Neural cell (in vitro differentiated cells): ENCODE results near the gene MB21D2. TPM values are rescaled to one million over a fixed set of nuclear protein-coding genes. Genes with fewer than 3 reads are reported as not detected.

Experiments
- H2AFZ ChIP-seq: fragments of 200-600, 300-800 bp; sonication (generic), shearing (Covaris generic); 2 replicates; pipeline ENCODE4 v1.6.0; 2014; ENCODE audit warnings: low read depth, mild to moderate bottlenecking, antibody characterized with exemption, low read length, moderate library complexity
- H3F3A ChIP-seq: fragments of 200-600 bp; shearing (Covaris generic); 2 replicates; pipeline ENCODE4 v1.6.1; 2016; ENCODE audit warnings: mild to moderate bottlenecking, moderate library complexity, mixed read lengths, antibody characterized with exemption, low read length; ENCODE audit not compliant: insufficient read depth, poor library complexity, severe bottlenecking
- H3K27ac ChIP-seq: fragments of 200-600, 300-800 bp; sonication (generic), shearing (Covaris generic); 2 replicates; pipeline ENCODE4 v1.5.1; 2014; ENCODE audit warnings: mild to moderate bottlenecking, low read length, moderate library complexity
- H3K27me3 ChIP-seq: fragments of 300-800, 200-600 bp; sonication (generic), shearing (Covaris generic); 2 replicates; pipeline ENCODE4 v1.6.0; 2014; ENCODE audit warnings: mild to moderate bottlenecking, low read depth, low read length, moderate library complexity; ENCODE audit not compliant: insufficient read depth
- H3K36me3 ChIP-seq: fragments of 300-800, 200-600 bp; sonication (generic), shearing (Covaris generic); 2 replicates; pipeline ENCODE4 v1.5.1; 2014; ENCODE audit warnings: mild to moderate bottlenecking, antibody characterized with exemption, low read length, moderate library complexity; ENCODE audit not compliant: insufficient read depth
- H3K4me2 ChIP-seq: fragments of 300-800, 200-600 bp; sonication (generic), shearing (Covaris generic); 2 replicates; pipeline ENCODE4 v1.6.0; 2014; ENCODE audit warnings: mild to moderate bottlenecking, low read length
- H3K4me3 ChIP-seq: fragments of 300-800, 200-600 bp; sonication (generic), shearing (Covaris generic); 2 replicates; pipeline ENCODE4 v1.5.1; 2014; ENCODE audit warnings: mild to moderate bottlenecking, low read length, moderate library complexity
- H3K79me2 ChIP-seq: fragments of 200-600 bp; shearing (Covaris generic); replicated peaks from 2 replicates; pipeline ENCODE4 v1.6.0; 2014; ENCODE audit warnings: mild to moderate bottlenecking, low read length, moderate library complexity; ENCODE audit not compliant: insufficient read depth
- H3K9ac ChIP-seq: fragments of 300-800, 200-600 bp; sonication (generic), shearing (Covaris generic); 2 replicates; pipeline ENCODE4 v1.6.1; 2016; ENCODE audit warnings: mild to moderate bottlenecking, low read length, mixed read lengths
- H3K9me2 ChIP-seq: fragments of 200-600 bp; shearing (Covaris generic); 2 replicates; pipeline ENCODE4 v1.6.1; 2016; ENCODE audit warnings: mild to moderate bottlenecking, low read length, mixed read lengths; ENCODE audit not compliant: insufficient read depth
- H3K9me3 ChIP-seq: fragments of 200-600, 300-800 bp; sonication (generic), shearing (Covaris generic); 2 replicates; pipeline ENCODE4 v1.6.1; 2016; ENCODE audit warnings: mild to moderate bottlenecking, mixed run types, low read length, moderate library complexity, mixed read lengths
- H4K20me1 ChIP-seq: fragments of 200-600 bp; shearing (Covaris generic); 2 replicates; pipeline ENCODE4 v1.6.1; 2016; ENCODE audit warnings: mild to moderate bottlenecking, mixed run types; ENCODE audit not compliant: insufficient read depth
- CTCF ChIP-seq: fragments of 450-650 bp; IDR thresholded peaks from 2 replicates; pipeline ENCODE4 v1.5.1; 2014; ENCODE audit warnings: antibody characterized with exemption, mild to moderate bottlenecking, moderate library complexity; ENCODE audit not compliant: poor library complexity, severe bottlenecking
- EP300 ChIP-seq: fragments of 450-650 bp; conservative IDR thresholded peaks from 2 replicates; pipeline ENCODE4 v1.6.1; 2014; ENCODE audit warnings: antibody characterized with exemption, mild to moderate bottlenecking, moderate library complexity; ENCODE audit not compliant: poor library complexity, severe bottlenecking
- EZH2 ChIP-seq: fragments of 200-600, 300-800 bp; shearing (Covaris generic), sonication (generic); IDR thresholded peaks from 2 replicates; pipeline ENCODE4 v1.6.1; 2014; ENCODE audit warnings: antibody characterized with exemption, low read length, borderline replicate concordance, mild to moderate bottlenecking; ENCODE audit not compliant: insufficient read depth, poor library complexity, severe bottlenecking
- MXI1 ChIP-seq: fragments of 450-650 bp; conservative IDR thresholded peaks from 2 replicates; pipeline ENCODE4 v1.6.1; 2014; ENCODE audit warnings: antibody characterized with exemption, mild to moderate bottlenecking; ENCODE audit not compliant: poor library complexity, severe bottlenecking
- POLR2AphosphoS5 ChIP-seq: IDR thresholded peaks from 2 replicates; pipeline ENCODE4 v1.6.1; 2012
- RAD21 ChIP-seq: fragments of 450-650 bp; conservative IDR thresholded peaks from 2 replicates; pipeline ENCODE4 v1.6.1; 2014; ENCODE audit warnings: antibody characterized with exemption, mild to moderate bottlenecking, moderate library complexity
- REST ChIP-seq: IDR thresholded peaks from 2 replicates; pipeline ENCODE4 v1.6.1; 2012; ENCODE audit warnings: borderline replicate concordance
- SMC3 ChIP-seq: fragments of 450-650 bp; conservative IDR thresholded peaks from 2 replicates; pipeline ENCODE4 v1.6.1; 2014; ENCODE audit warnings: antibody characterized with exemption, mild to moderate bottlenecking, moderate library complexity; ENCODE audit not compliant: poor library complexity
- TAF1 ChIP-seq: IDR thresholded peaks from 2 replicates; pipeline ENCODE4 v1.6.1; 2012; ENCODE audit warnings: low read depth
- polyA plus RNA-seq: library from polyadenylated mRNA; depleted of rRNA; stranded (reverse); fragments of >200 nt; gene quantifications from 2 replicates; pipeline ENCODE4 v1.2.3, GENCODE V29; 2014

The MB21D2 gene
- polyA plus RNA-seq, 1 donor from 2014 or later, result 39.0 TPM

- no peak overlapping the region for H3K27ac ChIP-seq
- H3K4me3 ChIP-seq, result no peak overlapping the region
- H3K79me2 ChIP-seq, result no peaks in the 10 kb centered on the region
- H3F3A ChIP-seq, result peaks cover 1% of the 10 kb centered on the region
- H3K36me3 ChIP-seq, result no peaks in the 10 kb centered on the region
- H3K9me3 ChIP-seq, result no peaks in the 10 kb centered on the region
- no peaks in the 10 kb centered on the region for H3K9me2 ChIP-seq
- peaks cover under 1% of the 10 kb centered on the region for H4K20me1 ChIP-seq
- no peak overlapping the region for H2AFZ ChIP-seq
- H3K9ac ChIP-seq, result no peak overlapping the region
- TF ChIP-seq SMC3 (no peak), MXI1 (no peak), CTCF (no peak), EZH2 (no peak)
- no peak overlapping the region for H3K4me2 ChIP-seq
- no peaks in the 10 kb centered on the region for H3K27me3 ChIP-seq
Observed at GRCh38 chr3:192921793-192922192, 4.1 kb upstream of the MB21D2 start.

GRCh38 chr3:192920411-192920810, 2.8 kb upstream of the MB21D2 start:
- Histone ChIP-seq H3K79me2 (peaks cover 11% of the 10 kb centered on the region), H3K9me2 (no peaks in the 10 kb centered on the region), H3F3A (peaks cover 4% of the 10 kb centered on the region), H3K27me3 (no peaks in the 10 kb centered on the region), H4K20me1 (peaks cover 5% of the 10 kb centered on the region), H3K4me2 (no peak overlapping the region), H3K36me3 (no peaks in the 10 kb centered on the region), H3K9me3 (no peaks in the 10 kb centered on the region), H2AFZ (no peak overlapping the region), H3K4me3 (no peak overlapping the region), H3K27ac (no peak overlapping the region), H3K9ac (no peak overlapping the region)
- TF ChIP-seq EP300, result no peak
- TF ChIP-seq CTCF, result no peak
- TF ChIP-seq TAF1, result no peak
- no peak for TF ChIP-seq POLR2AphosphoS5
- no peak for TF ChIP-seq EZH2
- no peak for TF ChIP-seq RAD21
- TF ChIP-seq SMC3, result no peak
- no peak for TF ChIP-seq REST
- TF ChIP-seq MXI1, result no peak
